ENCODE results near the gene RASA3.
"Not testable (repeated sequence)": the region's sequence is repeated elsewhere in the genome, so short reads cannot be mapped to it uniquely, and the experiment has no call there.

RASA3 gene

DNA sequence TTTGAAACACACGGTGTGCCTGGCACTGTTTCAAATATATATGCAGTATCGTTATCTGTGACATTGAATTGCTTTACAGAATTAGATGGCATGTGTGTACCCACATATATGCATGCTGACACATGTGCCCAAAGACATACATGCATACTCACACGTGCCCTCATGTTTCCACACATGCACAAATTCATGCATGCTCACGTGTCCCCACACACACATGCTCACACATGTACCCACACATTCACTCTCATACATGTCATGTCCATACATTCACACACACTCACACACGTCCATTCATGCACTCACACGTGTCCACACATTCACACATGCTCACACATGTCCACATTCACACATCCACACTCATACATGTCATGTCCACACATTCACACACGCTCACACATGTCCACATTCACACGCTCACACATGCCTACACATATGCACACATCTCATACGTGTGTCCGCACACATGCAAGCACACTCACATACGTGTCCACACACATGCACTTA, 140.7 kb downstream of the RASA3 start:
- TF ChIP-seq, protein P1, sequence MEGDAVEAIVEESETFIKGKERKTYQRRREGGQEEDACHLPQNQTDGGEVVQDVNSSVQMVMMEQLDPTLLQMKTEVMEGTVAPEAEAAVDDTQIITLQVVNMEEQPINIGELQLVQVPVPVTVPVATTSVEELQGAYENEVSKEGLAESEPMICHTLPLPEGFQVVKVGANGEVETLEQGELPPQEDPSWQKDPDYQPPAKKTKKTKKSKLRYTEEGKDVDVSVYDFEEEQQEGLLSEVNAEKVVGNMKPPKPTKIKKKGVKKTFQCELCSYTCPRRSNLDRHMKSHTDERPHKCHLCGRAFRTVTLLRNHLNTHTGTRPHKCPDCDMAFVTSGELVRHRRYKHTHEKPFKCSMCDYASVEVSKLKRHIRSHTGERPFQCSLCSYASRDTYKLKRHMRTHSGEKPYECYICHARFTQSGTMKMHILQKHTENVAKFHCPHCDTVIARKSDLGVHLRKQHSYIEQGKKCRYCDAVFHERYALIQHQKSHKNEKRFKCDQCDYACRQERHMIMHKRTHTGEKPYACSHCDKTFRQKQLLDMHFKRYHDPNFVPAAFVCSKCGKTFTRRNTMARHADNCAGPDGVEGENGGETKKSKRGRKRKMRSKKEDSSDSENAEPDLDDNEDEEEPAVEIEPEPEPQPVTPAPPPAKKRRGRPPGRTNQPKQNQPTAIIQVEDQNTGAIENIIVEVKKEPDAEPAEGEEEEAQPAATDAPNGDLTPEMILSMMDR (IDR thresholded peaks at IDR 0.05; ENCODE audit: low read depth, low read length, missing control alignments): no peak
- no peak overlapping the region for H3K4me3 ChIP-seq (replicated peaks; ENCODE audit: low read depth, low read length)
- no peak for DNase-seq (ENCODE audit: extremely low read depth, low read depth)

DNA sequence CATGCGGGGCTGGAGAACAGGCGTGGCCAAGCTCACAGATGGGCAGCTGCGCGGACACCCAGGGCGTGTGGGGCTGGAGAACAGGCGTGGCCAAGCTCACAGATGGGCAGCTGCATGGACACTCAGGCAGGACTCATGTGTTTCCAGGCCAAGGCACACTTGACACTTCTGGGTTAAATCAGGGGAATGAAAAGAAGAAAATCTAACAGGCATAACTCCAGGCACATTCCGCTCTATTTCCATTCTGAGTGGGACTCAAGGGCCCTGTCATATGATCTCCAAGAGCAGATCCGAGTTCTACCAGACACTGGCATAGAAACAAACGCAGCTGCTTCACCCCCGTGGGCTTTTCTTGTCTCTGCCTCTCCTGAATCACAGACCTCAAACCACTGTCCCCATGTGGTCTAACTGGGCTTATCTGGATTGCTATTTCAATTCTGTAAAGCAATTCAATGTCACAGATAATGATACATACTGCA, 141.2 kb downstream of the RASA3 start:
- TF ChIP-seq, protein P1 (IDR thresholded peaks at IDR 0.05; ENCODE audit: low read depth, low read length, missing control alignments): no peak
- no peak overlapping the region for H3K4me3 ChIP-seq (replicated peaks; ENCODE audit: low read depth, low read length)
- no peak for DNase-seq (ENCODE audit: extremely low read depth, low read depth)

DNA sequence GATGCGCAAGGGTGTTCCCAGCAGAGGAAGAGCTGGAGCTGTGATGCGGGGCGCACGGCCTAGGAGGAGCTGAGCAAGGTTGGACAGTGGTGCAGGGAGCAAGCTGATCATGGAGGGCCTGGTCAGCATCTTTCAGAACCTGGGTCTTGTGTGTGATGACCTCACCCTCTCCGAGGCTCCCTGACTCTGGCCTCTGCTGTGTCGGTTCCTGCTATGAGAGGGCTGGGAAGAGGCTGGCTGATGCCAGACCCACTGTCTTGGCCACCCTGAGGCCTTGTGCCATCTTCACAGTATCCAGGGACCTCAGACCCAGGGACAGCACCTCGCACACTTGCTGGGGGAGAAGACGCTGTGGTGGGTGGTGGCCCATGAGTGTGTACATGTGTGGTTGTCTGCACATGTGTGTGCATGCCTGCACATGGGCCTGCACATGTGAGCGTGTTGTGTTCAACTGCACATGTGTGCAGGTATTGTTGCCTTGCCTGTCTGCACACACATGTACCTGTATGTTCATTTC, 142.0 kb downstream of the RASA3 start:
- no peak for DNase-seq (ENCODE audit: extremely low read depth, low read depth)
- no peak overlapping the region for H3K4me3 ChIP-seq (replicated peaks; ENCODE audit: low read depth, low read length)
- TF ChIP-seq, protein P1 (IDR thresholded peaks at IDR 0.05; ENCODE audit: low read depth, low read length, missing control alignments): no peak

DNA sequence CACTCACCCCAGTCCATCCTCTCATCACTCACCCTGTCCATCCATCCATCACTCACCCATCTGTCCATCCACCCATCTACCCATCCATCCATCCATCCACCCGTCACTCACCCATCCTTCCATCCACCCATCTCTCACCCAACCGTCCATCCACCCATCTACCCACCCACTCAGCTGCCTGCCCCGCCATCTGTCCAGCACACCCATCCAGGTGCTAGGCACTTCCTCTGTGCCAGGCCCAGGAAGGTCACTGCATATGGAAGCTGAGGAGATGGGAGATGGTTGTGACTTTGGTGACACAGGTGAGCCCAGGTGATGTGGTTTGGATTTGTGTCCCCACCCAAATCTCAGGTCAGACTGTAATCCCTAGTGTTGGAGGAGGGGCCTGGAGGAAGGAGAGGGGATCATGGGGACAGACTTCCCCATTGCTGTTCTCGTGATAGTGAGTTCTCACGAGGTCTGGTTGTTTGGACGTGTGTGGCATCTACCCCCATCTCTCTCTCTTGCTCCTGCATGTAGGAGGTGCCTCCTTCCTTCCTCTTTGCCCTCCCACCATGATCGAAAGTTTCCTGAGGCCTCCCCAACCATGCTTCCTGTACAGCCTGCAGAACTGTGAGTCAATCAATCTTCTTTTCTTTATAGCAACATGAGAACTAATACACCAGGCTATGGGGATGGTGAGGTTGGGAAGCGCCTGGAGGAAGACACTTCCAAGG, 142.7 kb downstream of the RASA3 start:
- TF ChIP-seq, protein P1 (IDR thresholded peaks at IDR 0.05; ENCODE audit: low read depth, low read length, missing control alignments): no peak

DNA sequence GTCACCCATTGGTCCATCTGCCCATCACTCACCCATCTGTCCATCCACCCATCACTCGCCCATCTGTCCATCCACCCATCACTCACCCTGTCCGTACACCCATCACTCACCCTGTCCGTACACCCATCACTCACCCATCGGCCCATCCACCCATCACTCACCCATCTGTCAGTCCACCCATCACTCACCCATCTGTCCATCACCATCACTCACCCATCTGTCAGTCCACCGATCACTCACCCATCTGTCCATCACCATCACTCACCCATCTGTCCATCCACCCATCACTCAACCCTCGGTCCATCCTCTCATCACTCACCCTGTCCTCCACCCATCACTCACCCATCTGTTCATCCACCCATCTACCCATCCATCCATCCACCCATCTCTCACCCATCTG, 143.6 kb downstream of the RASA3 start:
- not testable (repeated sequence) for H3K4me3 ChIP-seq (replicated peaks; ENCODE audit: low read depth, low read length); DNase-seq (ENCODE audit: extremely low read depth, low read depth)

More for the DNA sequence above, 142.7 kb downstream of the RASA3 start:
- H3K4me3 ChIP-seq (replicated peaks; ENCODE audit: low read depth, low read length): no peak overlapping the region
- no peak for DNase-seq (ENCODE audit: extremely low read depth, low read depth)

DNA sequence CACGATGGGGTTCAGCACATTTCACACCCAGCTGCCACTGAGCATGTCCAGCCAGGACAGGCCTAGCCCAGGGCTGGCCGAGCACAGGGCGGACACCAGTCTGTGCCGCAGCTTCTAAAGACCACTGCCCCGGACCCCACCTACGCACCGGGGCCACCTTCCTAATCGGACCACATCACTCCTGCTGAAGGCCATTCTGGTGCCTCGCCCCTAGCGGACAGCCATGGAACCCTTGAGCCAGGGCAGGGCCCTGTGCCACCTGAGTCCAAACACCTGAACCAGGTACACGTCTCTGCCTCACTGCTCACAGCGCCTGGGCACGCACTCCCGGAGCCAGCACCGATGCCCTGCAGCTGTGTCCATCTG, 150.1 kb downstream of the RASA3 start:
- no peak for DNase-seq (ENCODE audit: extremely low read depth, low read depth)
- no peak overlapping the region for H3K4me3 ChIP-seq (replicated peaks; ENCODE audit: low read depth, low read length)
- TF ChIP-seq, protein P1 (IDR thresholded peaks at IDR 0.05; ENCODE audit: low read depth, low read length, missing control alignments): no peak

DNA sequence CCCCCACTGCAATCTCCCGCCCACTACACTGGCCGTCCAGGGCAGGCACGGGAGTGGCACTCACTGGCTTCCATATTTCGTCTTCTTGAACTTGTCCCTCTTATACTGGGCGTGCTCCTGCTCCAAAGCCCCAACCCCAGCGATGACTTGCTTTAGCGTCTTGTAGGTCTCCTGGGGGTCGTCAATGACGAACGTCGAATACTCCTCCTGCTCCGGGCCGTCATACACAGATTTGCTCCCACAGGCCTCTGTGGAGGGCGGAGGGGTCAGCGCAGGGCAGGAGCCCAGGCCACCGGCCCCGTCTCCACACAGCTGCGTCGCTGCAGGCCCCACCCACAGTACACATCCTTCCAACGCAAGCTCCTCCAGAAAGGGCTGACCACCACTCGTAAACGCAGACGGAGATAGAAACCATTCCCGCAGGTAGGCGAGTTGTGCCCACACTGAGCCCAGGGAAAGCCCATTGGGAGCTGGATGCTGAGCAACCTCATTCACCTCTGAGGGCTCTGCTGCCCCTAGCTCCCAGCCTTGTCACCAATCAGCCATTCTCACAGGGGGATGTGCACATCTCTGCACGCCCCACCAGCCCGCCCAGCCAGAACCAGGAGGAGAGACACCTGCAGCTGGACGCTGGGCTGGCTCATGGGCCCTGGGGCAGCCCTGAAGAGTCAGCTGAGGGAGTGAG, 150.7 kb downstream of the RASA3 start:
- DNase-seq (ENCODE audit: extremely low read depth, low read depth): no peak
- TF ChIP-seq, protein P1 (IDR thresholded peaks at IDR 0.05; ENCODE audit: low read depth, low read length, missing control alignments): no peak
- no peak overlapping the region for H3K4me3 ChIP-seq (replicated peaks; ENCODE audit: low read depth, low read length)
